A172 (cell line): ENCODE data around the gene OTOP2. TPM values are rescaled to one million over a fixed set of nuclear protein-coding genes. Genes with fewer than 3 reads are reported as not detected.

ENCODE experiments used
- DNase-seq: peaks from one replicate; pipeline ENCODE4 v3.0.0-alpha.2; 2015; ENCODE audit warnings: low spot score
- total RNA-seq: library from RNA; depleted of rRNA; stranded (reverse); fragments of >200 nt; shearing (Covaris generic); gene quantifications from 2 replicates; pipeline ENCODE4 v1.2.3, GENCODE V29; 2014

Gene OTOP2
- total RNA-seq, 1 experiment from 2014 or later: not detected

- DNase-seq: peak; percentile 26
Observed at GRCh38 chr17:74923538-74924249, 379 bp upstream of the OTOP2 start.

GRCh38 chr17:74925242-74925641, 1.2 kb downstream of the OTOP2 start:
- no peak for DNase-seq

- no peak for DNase-seq
Observed at GRCh38 chr17:74928786-74929185, 4.7 kb downstream of the OTOP2 start.

- no peak for DNase-seq
Observed at GRCh38 chr17:74930535-74931036, 6.5 kb downstream of the OTOP2 start.

GRCh38 chr17:74935048-74935447, 11.0 kb downstream of the OTOP2 start:
- DNase-seq: no peak

- DNase-seq: no peak
Observed at GRCh38 chr17:74935585-74936469, 11.8 kb downstream of the OTOP2 start, which contains the start of gene OTOP3. OTOP3 (plus strand) TSS chr17:74935898; CDS start chr17:74935922, 24 bp downstream.

- no peak for DNase-seq
Observed at GRCh38 chr17:74936470-74936799, 12.4 kb downstream of the OTOP2 start.

- no peak for DNase-seq
Observed at GRCh38 chr17:74937064-74938051, 13.3 kb downstream of the OTOP2 start.

- DNase-seq: no peak
Observed at GRCh38 chr17:74938194-74938950, 14.3 kb downstream of the OTOP2 start.

- no peak for DNase-seq
Observed at GRCh38 chr17:74939534-74939933, 15.5 kb downstream of the OTOP2 start.

- no peak for DNase-seq
Observed at GRCh38 chr17:74941128-74941725, 17.2 kb downstream of the OTOP2 start.

- no peak for DNase-seq
Observed at GRCh38 chr17:74943808-74944522, 19.9 kb downstream of the OTOP2 start.

- no peak for DNase-seq
Observed at GRCh38 chr17:74945543-74945942, 21.5 kb downstream of the OTOP2 start.

- no peak for DNase-seq
Observed at GRCh38 chr17:74946641-74947040, 22.6 kb downstream of the OTOP2 start.

GRCh38 chr17:74947041-74947754, 23.1 kb downstream of the OTOP2 start:
- no peak for DNase-seq

- no peak for DNase-seq
Observed at GRCh38 chr17:74949455-74950115, 25.5 kb downstream of the OTOP2 start.

GRCh38 chr17:74950207-74950606, 26.1 kb downstream of the OTOP2 start:
- no peak for DNase-seq

- DNase-seq: no peak
Observed at GRCh38 chr17:74951065-74951464, 27.0 kb downstream of the OTOP2 start.
